Psoas muscle (tissue), 8 donors: ENCODE data around the gene AMN. TPM values are rescaled to one million over a fixed set of nuclear protein-coding genes. Genes with fewer than 3 reads are reported as not detected.
A peak's percentile ranks its signal among the peaks of the same experiment; 100 is the strongest.
"Not testable (repeated sequence)": the region's sequence is repeated elsewhere in the genome, so short reads cannot be mapped to it uniquely, and the experiment has no call there.

Experiments used
- ATAC-seq, 4 donors: fragments of 200-7000 bp; cut with Tn5 transposase; one replicate each; pipeline ENCODE4 v1.9.1; 2020; ENCODE audit warnings: moderate library complexity in 3 of 4, mild to moderate bottlenecking in 2 of 4
- DNase-seq, 2 donors: peaks; one replicate each; pipeline ENCODE4 v3.0.0-alpha.2; 2020
- H3K27ac ChIP-seq: fragments of 200-600 bp; one replicate; pipeline ENCODE4 v1.8.0; 2022
- H3K27me3 ChIP-seq, 3 donors: fragments of 200-600 bp in 1 of 3; one replicate each; pipeline versions ENCODE4 v1.6.1 to v1.8.0; 2013 to 2022; ENCODE audit warnings: low read length in 2 of 3, mild to moderate bottlenecking in 2 of 3, moderate library complexity in 1 of 3; ENCODE audit not compliant: insufficient read depth in 3 of 3
- H3K36me3 ChIP-seq, 2 donors: fragments of 200-600 bp in 1 of 2; one replicate each; pipeline versions ENCODE4 v1.6.1 to v1.8.0; 2013 to 2022; ENCODE audit warnings: low read depth in 1 of 2, mild to moderate bottlenecking in 1 of 2, moderate library complexity in 1 of 2; ENCODE audit not compliant: insufficient read depth in 1 of 2
- H3K4me1 ChIP-seq: fragments of 200-600 bp; one replicate; pipeline ENCODE4 v1.8.0; 2022
- H3K4me3 ChIP-seq: fragments of 200-600 bp; one replicate; pipeline ENCODE4 v1.8.0; 2022; ENCODE audit warnings: mild to moderate bottlenecking
- H3K9me3 ChIP-seq: fragments of 200-600 bp; one replicate; pipeline ENCODE4 v1.8.0; 2022
- CTCF ChIP-seq: fragments of 200-600 bp; IDR thresholded peaks from one replicate; pipeline ENCODE4 v1.8.0; 2022; ENCODE audit warnings: antibody characterized with exemption
- WGBS, 3 donors: extraction: QIAGEN DNeasy Blood & Tissue Kit; methylation state at CpG; one replicate each; pipeline versions ENCODE4 v1.1.6 to v1.1.7; 2013; 5-methylcytosine and 5-hydroxymethylcytosine counted together
- intact Hi-C, 2 donors: fragments of 100-400 bp; cut with DNase I; formaldehyde crosslinking; loops; one replicate each; pipeline versions ENCODE4 v1.11.0 to v1.14.2; 2022
- polyA plus RNA-seq, 3 donors: library from polyadenylated mRNA; stranded (reverse); fragments of 200-250 nt; gene quantifications; one replicate each; pipeline ENCODE4 v1.2.3, GENCODE V29; 2013
- total RNA-seq, 4 donors: library from RNA; stranded (reverse); fragmentation: NEBNext Ultra II Directional in 2 of 4; extraction: Animal tissue kit (Norgen Biotek cat#: 25700) in 2 of 4; gene quantifications; one replicate each; pipeline versions ENCODE4 v1.2.1 to v1.2.4, GENCODE V29; 2021 to 2023
- donor health status: healthy with polysubstance abuse.
- donor health status: DM: no; HTN: no; CAD: no; lungs with moderate emphysema.
- donor health status: Bipolar disorder and iron deficiency.
- donor health status: healthy.
- donor health status: DM: yes; HTN: yes; CAD: no.
- donor health status: DM: no; HTN: no; CAD: no.
- donor health status: DM: no; HTN: no; CAD: no.
- donor health status: DM: yes; HTN: yes; CAD: no.

AMN gene
- total and polyA plus RNA-seq, 7 donors, result 0.18 to 0.19 (median 0.18) TPM; not detected in 4

- no peak for ATAC-seq
- intact Hi-C loops, result no loop called here
- Histone ChIP-seq H3K27ac (no peak overlapping the region), H3K27me3 (no peaks in the 10 kb centered on the region), H3K9me3 (no peaks in the 10 kb centered on the region), H3K4me3 (no peak overlapping the region), H3K4me1 (no peaks in the 10 kb centered on the region), H3K36me3 (peaks cover 0 to 34% of the 10 kb centered on the region in 2 donors)
- TF ChIP-seq CTCF, result no peak
- 74 to 81% (median 76%) methylated on average over 4 of the region's 4 CpGs for WGBS, 3 donors
- no peak for DNase-seq
These were observed 30.9 kb upstream of the AMN start for GRCh38 chr14:102891556-102891955.

DNA sequence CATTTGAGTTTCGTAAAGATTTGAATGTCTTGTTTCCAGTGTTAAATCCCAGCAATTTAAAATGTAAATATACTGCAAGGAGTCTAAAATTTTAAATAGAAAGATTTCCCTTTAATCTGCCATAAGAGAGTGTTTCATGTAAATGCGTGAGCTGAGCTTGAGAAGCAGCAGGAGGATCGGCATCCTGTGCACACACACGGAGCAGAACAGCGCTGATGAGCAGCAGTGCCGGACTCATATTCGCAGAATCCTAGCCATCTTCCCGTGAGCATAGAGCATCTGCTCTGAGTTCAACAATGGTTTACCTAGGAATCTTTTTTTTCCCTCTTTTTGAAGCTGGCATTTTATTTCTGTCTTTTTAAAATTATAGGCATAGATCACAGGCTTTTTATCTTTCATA lies 29.8 kb upstream of the AMN start:
- no peaks in the 10 kb centered on the region for H3K4me1 ChIP-seq
- intact Hi-C loops, result no loop called here
- no peak for ATAC-seq
- no peaks in the 10 kb centered on the region for H3K9me3 ChIP-seq
- no peak for TF ChIP-seq CTCF
- 97% methylated on average over 8 of the region's 8 CpGs for WGBS, 3 donors
- no peak overlapping the region for H3K27ac ChIP-seq
- no peak for DNase-seq
- peaks cover 0 to 32% of the 10 kb centered on the region in 2 donors for H3K36me3 ChIP-seq
- no peaks in the 10 kb centered on the region for H3K27me3 ChIP-seq
- H3K4me3 ChIP-seq, result no peak overlapping the region

DNA sequence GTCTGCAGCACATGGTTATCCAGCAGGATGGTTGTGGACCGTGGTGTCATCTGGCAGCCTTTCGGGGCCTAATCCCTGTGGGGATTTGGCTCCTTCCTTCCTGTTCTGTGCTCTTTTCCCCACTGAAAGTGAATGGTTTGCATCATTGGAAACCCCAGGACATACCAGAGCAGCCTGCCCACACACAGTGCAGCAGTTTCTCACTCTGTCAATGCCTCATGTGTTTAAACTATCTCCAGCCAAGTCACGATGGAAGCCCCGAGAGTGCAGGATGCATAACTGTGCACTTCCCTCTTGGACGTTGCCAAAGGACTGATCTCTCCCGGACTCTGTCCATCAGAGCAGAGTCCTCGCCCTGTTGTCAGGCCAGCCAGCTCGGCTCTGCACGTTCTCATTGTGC lies 29.0 kb upstream of the AMN start:
- Histone ChIP-seq H3K4me3 (no peak overlapping the region), H3K9me3 (no peaks in the 10 kb centered on the region), H3K36me3 (peaks cover 0 to 33% of the 10 kb centered on the region in 2 donors), H3K27ac (no peak overlapping the region), H3K27me3 (no peaks in the 10 kb centered on the region), H3K4me1 (no peaks in the 10 kb centered on the region)
- TF ChIP-seq CTCF, result no peak
- DNase-seq (peak; percentile 62 to 79), ATAC-seq (peak; percentile 54 to 89 (median 78))
- 22 to 41% (median 29%) methylated on average over 9 of the region's 9 CpGs for WGBS, 3 donors
- intact Hi-C loops, result no loop called here

DNA sequence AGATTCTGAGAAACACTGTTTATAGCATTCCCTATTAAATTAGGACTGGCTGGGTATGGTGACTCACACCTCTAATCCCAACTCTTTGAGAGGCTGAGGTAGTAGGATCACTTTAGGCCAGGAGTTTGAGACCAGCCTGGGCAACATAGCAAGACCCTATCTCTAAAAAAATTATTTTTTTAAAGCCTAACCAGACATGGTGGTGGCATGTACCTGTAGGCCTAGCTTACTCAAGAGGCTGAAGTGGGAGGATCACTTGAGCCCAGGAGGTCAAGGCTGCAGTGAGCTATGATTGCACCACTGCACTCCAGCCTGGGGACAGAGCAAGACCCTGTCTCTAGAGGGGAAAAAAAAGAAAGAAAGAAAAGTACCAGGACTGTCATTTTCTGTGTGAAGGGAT lies 25.7 kb upstream of the AMN start:
- peaks cover 0 to 23% of the 10 kb centered on the region in 2 donors for H3K36me3 ChIP-seq
- H3K27ac ChIP-seq, H3K4me1 ChIP-seq, H3K9me3 ChIP-seq, DNase-seq, intact Hi-C loops, H3K27me3 ChIP-seq, H3K4me3 ChIP-seq, ATAC-seq: not testable (repeated sequence)

- Histone ChIP-seq H3K9me3 (no peaks in the 10 kb centered on the region), H3K27me3 (no peaks in the 10 kb centered on the region), H3K27ac (no peak overlapping the region), H3K4me3 (no peak overlapping the region), H3K36me3 (peaks cover 0 to 23% of the 10 kb centered on the region in 2 donors), H3K4me1 (no peaks in the 10 kb centered on the region)
- DNase-seq, result no peak
- ATAC-seq, result no peak
- intact Hi-C loops, result no loop called here
- WGBS, 3 donors, result 93 to 94% (median 94%) methylated on average over 14 of the region's 14 CpGs
- TF ChIP-seq CTCF, result no peak
These were observed 25.0 kb upstream of the AMN start for GRCh38 chr14:102897299-102898027.
